Adrenal gland (tissue), 5 donors: ENCODE measurements around the gene TEX36.

ENCODE experiments used
- CTCF ChIP-seq, 6 experiments: fragments of 450-650 bp in 4 of 6; fragments of 200-600 bp in 2 of 6; sonication (generic) in 1 of 6; IDR thresholded peaks; 1 replicate in 5 of 6; 2 replicates in 1 of 6; pipeline versions ENCODE4 v1.5.1 to v1.8.0; 2016 to 2021; ENCODE audit warnings: antibody characterized with exemption in 6 of 6, mild to moderate bottlenecking in 2 of 6, moderate library complexity in 1 of 6
- POLR2A ChIP-seq, 2 donors: fragments of 450-650 bp; IDR thresholded peaks; one replicate each; pipeline ENCODE4 v1.6.1; 2017; ENCODE audit warnings: antibody characterized with exemption in 2 of 2, mild to moderate bottlenecking in 2 of 2, moderate library complexity in 1 of 2
- donor health status: DM: no; HTN: no; CAD: no.

DNA sequence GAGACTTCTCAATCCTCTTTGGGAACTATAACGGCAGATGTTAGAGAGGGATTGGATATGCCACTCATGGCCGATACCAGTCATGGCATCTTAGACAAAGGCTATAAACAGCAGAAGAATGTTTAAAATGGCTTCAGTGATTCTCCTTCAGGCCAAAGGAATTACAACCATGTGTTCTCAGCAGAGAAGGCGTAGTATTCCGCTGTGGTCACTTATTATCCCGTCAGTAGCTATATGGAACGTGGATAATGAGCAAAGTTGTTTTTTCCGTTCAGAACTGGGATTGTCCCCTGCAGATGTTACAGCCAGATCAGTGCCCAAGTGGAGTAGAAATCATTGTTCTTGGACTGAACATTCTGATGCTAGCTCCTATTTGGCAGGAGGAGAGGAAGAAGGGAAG is 43.1 kb downstream of the TEX36 start:
- TF ChIP-seq CTCF (IDR thresholded peaks at IDR 0.05) (no peak), POLR2A (IDR thresholded peaks at IDR 0.05) (no peak)
